K562 (cell line): ENCODE results near the gene HOXB3. TPM values are rescaled to one million over a fixed set of nuclear protein-coding genes. Genes with fewer than 3 reads are reported as not detected.

ENCODE experiments used
- ATAC-seq: fragments of 200-7000 bp; cut with Tn5 transposase; 3 replicates; pipeline ENCODE4 v1.9.1; 2020; ENCODE audit warnings: moderate library complexity
- BruUV-seq: library from RNA; stranded (reverse); fragments of 400-500 nt; replicated peaks from 2 replicates; lab custom pipeline; 2021; lab: Mats Ljungman, UMichigan
- CTCF ChIA-PET: fragments of 300-600 bp; formaldehyde crosslinking; extraction: SDS; loops from one replicate; lab custom pipeline; 2021; ENCODE audit warnings: low intra/inter-chr PET ratio; lab: Yijun Ruan, JAX
- POLR2A ChIA-PET: fragments of 300-600, 350-650 bp; sonication (Branson Sonifier 250); formaldehyde crosslinking; extraction: SDS; loops from one replicate; lab custom pipeline; 2021; ENCODE audit warnings: antibody characterized with exemption, inconsistent platforms; lab: Yijun Ruan, JAX
- DNase-seq, 4 experiments: peaks; one replicate each; pipeline versions ENCODE4 v3.0.0 to v3.0.0-alpha.2; 2011 to 2018; ENCODE audit warnings: low spot score in 3 of 4, mixed read lengths in 3 of 4; ENCODE audit errors: extremely low read depth in 1 of 4
- FAIRE-seq: peaks from 2 replicates; lab custom pipeline; 2011; peaks lifted over from hg19 to GRCh38; lab: Jason Lieb, UNC
- H2AFZ ChIP-seq: 2 replicates; pipeline ENCODE4 v1.6.0; 2011; ENCODE audit warnings: low read depth, low read length, control low read depth, inconsistent platforms
- H3K27ac ChIP-seq: fragments of 200-600 bp; 3 replicates; pipeline ENCODE4 v1.8.0; 2011; ENCODE audit warnings: low read depth, mild to moderate bottlenecking, control low read depth, inconsistent platforms, low read length, moderate library complexity, mixed read lengths; ENCODE audit errors: extremely low read depth
- H3K27me3 ChIP-seq, 2 experiments: fragments of 300-600 bp in 1 of 2; 2 replicates in 1 of 2; 3 replicates in 1 of 2; pipeline versions ENCODE4 v1.6.0 to v1.8.0; 2011; ENCODE audit warnings: inconsistent platforms in 2 of 2, low read length in 2 of 2, mild to moderate bottlenecking in 1 of 2, mixed read lengths in 1 of 2, moderate library complexity in 1 of 2; ENCODE audit not compliant: control insufficient read depth in 2 of 2, insufficient read depth in 2 of 2
- H3K36me3 ChIP-seq: fragments of 300-600 bp; 3 replicates; pipeline ENCODE4 v1.8.0; 2011; ENCODE audit warnings: mild to moderate bottlenecking, low read length, inconsistent platforms; ENCODE audit not compliant: control insufficient read depth, insufficient read depth
- H3K4me1 ChIP-seq, 2 experiments: fragments of 200-600 bp in 1 of 2; replicated peaks in 1 of 2; 2 replicates in 1 of 2; 3 replicates in 1 of 2; pipeline versions ENCODE4 v1.5.1 to v1.8.0; 2011; ENCODE audit warnings: inconsistent platforms in 2 of 2, low read length in 2 of 2, mild to moderate bottlenecking in 1 of 2, mixed read lengths in 1 of 2, moderate library complexity in 1 of 2; ENCODE audit not compliant: control insufficient read depth in 2 of 2, insufficient read depth in 2 of 2
- H3K4me2 ChIP-seq: 2 replicates; pipeline ENCODE4 v1.6.1; 2011; ENCODE audit warnings: low read length, control low read depth, inconsistent platforms, mixed read lengths; ENCODE audit not compliant: insufficient read depth
- H3K4me3 ChIP-seq: fragments of 200-600 bp; sonication (generic), shearing (Covaris generic); 2 replicates; pipeline ENCODE4 v1.5.1; 2016; ENCODE audit warnings: control low read depth, inconsistent platforms
- H3K79me2 ChIP-seq: fragments of 200-600 bp; 3 replicates; pipeline ENCODE4 v1.8.0; 2011; ENCODE audit warnings: low read length, inconsistent platforms; ENCODE audit not compliant: control insufficient read depth, insufficient read depth
- H3K9ac ChIP-seq, 2 experiments: 2 replicates each; pipeline versions ENCODE4 v1.6.0 to v1.6.1; 2011; ENCODE audit warnings: low read depth in 2 of 2, low read length in 2 of 2, control low read depth in 1 of 2, inconsistent platforms in 1 of 2, mild to moderate bottlenecking in 1 of 2, mixed read lengths in 1 of 2; ENCODE audit not compliant: insufficient read depth in 1 of 2
- H3K9me1 ChIP-seq: one replicate; pipeline ENCODE4 v1.6.0; 2011; ENCODE audit warnings: inconsistent platforms, mild to moderate bottlenecking, low read length, moderate library complexity; ENCODE audit not compliant: control insufficient read depth, insufficient read depth
- H3K9me3 ChIP-seq: replicated peaks from 2 replicates; pipeline ENCODE4 v1.5.1; 2011; ENCODE audit warnings: low read depth, low read length, inconsistent platforms; ENCODE audit not compliant: control insufficient read depth, insufficient read depth
- H4K20me1 ChIP-seq: replicated peaks from 2 replicates; pipeline ENCODE4 v1.6.1; 2011; ENCODE audit warnings: low read length, inconsistent platforms, mixed read lengths; ENCODE audit not compliant: control insufficient read depth, insufficient read depth
- ARHGAP35 ChIP-seq: fragments of 450-650 bp; IDR thresholded peaks from 2 replicates; pipeline ENCODE4 v1.6.1; 2018; ENCODE audit not compliant: partially characterized antibody
- ILF3 ChIP-seq: fragments of 450-650 bp; IDR thresholded peaks from 2 replicates; pipeline ENCODE4 v1.6.1; 2018; ENCODE audit warnings: antibody characterized with exemption, mild to moderate bottlenecking, moderate library complexity, borderline replicate concordance
- MBD1 ChIP-seq: fragments of 250-450 bp; sonication (Bioruptor Pico); IDR thresholded peaks from 2 replicates; pipeline ENCODE4 v1.8.0; 2022; ENCODE audit warnings: inconsistent platforms
- MIER1 ChIP-seq: fragments of 450-650 bp; IDR thresholded peaks from 2 replicates; pipeline ENCODE4 v1.6.1; 2016; ENCODE audit warnings: antibody characterized with exemption, mild to moderate bottlenecking, low read depth
- POLR3A ChIP-seq: IDR thresholded peaks from 2 replicates; pipeline ENCODE4 v1.6.1; 2011; ENCODE audit warnings: borderline replicate concordance, mild to moderate bottlenecking, moderate library complexity; ENCODE audit not compliant: insufficient read length, insufficient read depth; ENCODE audit errors: extremely low read depth
- PPARD ChIP-seq: fragments of 250-450 bp; sonication (Bioruptor Pico); IDR thresholded peaks from 2 replicates; pipeline ENCODE4 v1.8.0; 2022; ENCODE audit warnings: inconsistent platforms, mild to moderate bottlenecking, moderate library complexity
- PYGO2 ChIP-seq: fragments of 450-650 bp; IDR thresholded peaks from 2 replicates; pipeline ENCODE4 v1.6.1; 2016; ENCODE audit warnings: mild to moderate bottlenecking, missing genetic modification characterization, moderate library complexity, missing compliant biosample characterization
- RBM25 ChIP-seq: fragments of 200-400 bp; formaldehyde crosslinking; IDR thresholded peaks from 2 replicates; pipeline ENCODE4 v1.6.1; 2018; ENCODE audit warnings: low read length, low read depth, moderate library complexity; ENCODE audit not compliant: severe bottlenecking
- SIN3A ChIP-seq, 2 experiments: fragments of 150-350 bp in 1 of 2; IDR thresholded peaks; 2 replicates each; pipeline ENCODE4 v1.6.1; 2011 to 2016; ENCODE audit warnings: borderline replicate concordance in 2 of 2, low read depth in 2 of 2, low read length in 2 of 2, mild to moderate bottlenecking in 2 of 2, moderate library complexity in 2 of 2; ENCODE audit not compliant: control insufficient read depth in 1 of 2
- SMARCA4 ChIP-seq: fragments of 450-650 bp; IDR thresholded peaks from 2 replicates; pipeline ENCODE4 v1.6.1; 2016
- ZBTB49 ChIP-seq: sonication (generic); formaldehyde crosslinking; IDR thresholded peaks from 2 replicates; pipeline ENCODE4 v1.8.0; 2022; ENCODE audit warnings: missing genetic modification reagents, mild to moderate bottlenecking, borderline replicate concordance
- ZNF512 ChIP-seq: IDR thresholded peaks from 2 replicates; pipeline ENCODE4 v1.6.1; 2016; ENCODE audit warnings: missing genetic modification characterization, missing compliant biosample characterization
- ZZZ3 ChIP-seq: fragments of 450-650 bp; IDR thresholded peaks from 2 replicates; pipeline ENCODE4 v1.6.1; 2016; ENCODE audit warnings: antibody characterized with exemption, mild to moderate bottlenecking, moderate library complexity
- WGBS: fragments of 100-300 bp; shearing (Covaris generic); methylation state at CpG from one replicate; pipeline ENCODE4 v1.1.6; 2016; ENCODE audit warnings: low coverage, mixed read lengths; ENCODE audit not compliant: insufficient coverage; ENCODE audit errors: missing lambda C conversion rate; 5-methylcytosine and 5-hydroxymethylcytosine counted together
- in situ Hi-C: fragments of 300-500 bp; cut with MboI; formaldehyde crosslinking; loops from 4 replicates; pipeline ENCODE4 v1.15.0; 2018; ENCODE audit warnings: inconsistent platforms, mixed read lengths
- intact Hi-C: fragments of 100-400 bp; cut with micrococcal nuclease; formaldehyde crosslinking; loops from 2 replicates; pipeline ENCODE4 v1.14.2; 2022
- polyA plus RNA-seq, 8 experiments: library from polyadenylated mRNA; depleted of rRNA in 4 of 8; stranded (reverse) in 5 of 8; unstranded in 3 of 8; fragments of >200 nt; fragmentation: Nextera tagmentation in 2 of 8; fragmentation: Illumina TruSeq in 1 of 8; extraction: Ambion mirVana in 2 of 8; extraction: Trizol in 1 of 8; gene quantifications; 2 replicates each; pipeline versions ENCODE4 v1.2.1 to v1.2.3, GENCODE V29; 2011 to 2014; ENCODE audit warnings: inconsistent platforms in 1 of 8, missing spikeins in 1 of 8
- total RNA-seq, 7 experiments: library from RNA; depleted of rRNA in 6 of 7; stranded (reverse); fragments of >200 nt in 6 of 7; fragmentation: Illumina TruSeq in 2 of 7; extraction: Trizol in 2 of 7; gene quantifications; 2 replicates each; pipeline versions ENCODE4 v1.2.1 to v1.2.3, GENCODE V29; 2011 to 2021; ENCODE audit warnings: low replicate concordance in 1 of 7

HOXB3 gene
- total and polyA plus RNA-seq, 9 of the 15 experiments (the other 6 are each of a cell fraction or from before 2014, with no cell fraction given) = 2.4 to 41.3 (median 20.2) TPM

- Histone ChIP-seq H3K4me2 (peak within 1 kb of the TSS; percentile 99), H3K9me3 (no peaks in the 10 kb centered on the region), H3K4me1 (peaks cover 38 to 58% of the 10 kb centered on the region in 2 experiments), H3K27ac (peak within 1 kb of the TSS; percentile 99), H3K27me3 (no peaks in the 10 kb centered on the region), H2AFZ (peak within 1 kb of the TSS; percentile 73; the same call in 1 of the 2 replicates), H4K20me1 (peaks cover 33% of the 10 kb centered on the region), H3K79me2 (peaks cover 93% of the 10 kb centered on the region), H3K36me3 (peaks cover 33% of the 10 kb centered on the region), H3K4me3 (peak within 1 kb of the TSS; percentile 97), H3K9ac (peak within 1 kb of the TSS; percentile 99 to 100), H3K9me1 (no peaks in the 10 kb centered on the region)
- in situ Hi-C loops (loop anchor here (10.0 kb wide), 1 partner anchor 592 kb away; the partner anchor contains the start of gene COPZ2), intact Hi-C loops (loop anchor here (2.0 to 5.0 kb wide), 2 partner anchors 80 to 371 kb away; partner anchors contain the start of gene IGF2BP1)
- ATAC-seq (peak; percentile 75), FAIRE-seq (peak; percentile 92), DNase-seq (peak; percentile 91 to 99 (median 94))
- CTCF ChIA-PET = interaction anchor here (0.7 kb wide), 1 partner anchor 69 kb away, joined by 3 read pairs; no protein-coding TSS in a partner anchor
- TSS peak; percentile 82 for BruUV-seq
- WGBS = under 1% methylated on average over 35 of the region's 50 CpGs
- POLR2A ChIA-PET = interaction anchor here (0.5 to 4.0 kb wide), 19 partner anchors 8 to 580 kb away, joined by 3 to 43 read pairs (median 3); partner anchors contain the start of genes HOXB3 and HOXB8
- TF ChIP-seq SIN3A (IDR thresholded peaks at IDR 0.05; ENCODE audit: borderline replicate concordance in 2 of 2, control insufficient read depth in 1 of 2, low read depth in 2 of 2, low read length in 2 of 2) = peak; percentile 10 to 65; a peak in 1 of 4 replicates
- TF ChIP-seq ZNF512 (tag) = no peak
- no peak for TF ChIP-seq MIER1
- no peak for TF ChIP-seq ZZZ3
- TF ChIP-seq PYGO2 (tag) = no peak
- TF ChIP-seq SMARCA4 = peak; percentile 64; the same call in 1 of the 2 replicates
- no peak for TF ChIP-seq ARHGAP35
- TF ChIP-seq POLR3A = no peak
- TF ChIP-seq RBM25 = no peak
- TF ChIP-seq PPARD (CRISPR knock-in tag) = no peak
- no peak for TF ChIP-seq ILF3
- TF ChIP-seq ZBTB49 (CRISPR knock-in tag) = no peak
- no peak for TF ChIP-seq MBD1 (CRISPR knock-in tag)
These were observed 36.4 kb upstream of the HOXB3 start, which contains the start of gene HOXB9 for GRCh38 chr17:48626245-48627117. Gene HOXB9, minus strand, starts transcription at chr17:48626358. Its CDS starts 89 bp downstream, at chr17:48626269.
